ENCODE results near the gene KAZN. TPM values are rescaled to one million over a fixed set of nuclear protein-coding genes. Genes with fewer than 3 reads are reported as not detected.

The KAZN gene
- total and polyA plus RNA-seq, 11 donors = 0.65 to 6.5 (median 2.3) TPM

- 19 to 25% (median 21%) methylated on average over 15 to 16 of the region's 16 CpGs for WGBS, 4 donors
- TF ChIP-seq, protein P1, sequence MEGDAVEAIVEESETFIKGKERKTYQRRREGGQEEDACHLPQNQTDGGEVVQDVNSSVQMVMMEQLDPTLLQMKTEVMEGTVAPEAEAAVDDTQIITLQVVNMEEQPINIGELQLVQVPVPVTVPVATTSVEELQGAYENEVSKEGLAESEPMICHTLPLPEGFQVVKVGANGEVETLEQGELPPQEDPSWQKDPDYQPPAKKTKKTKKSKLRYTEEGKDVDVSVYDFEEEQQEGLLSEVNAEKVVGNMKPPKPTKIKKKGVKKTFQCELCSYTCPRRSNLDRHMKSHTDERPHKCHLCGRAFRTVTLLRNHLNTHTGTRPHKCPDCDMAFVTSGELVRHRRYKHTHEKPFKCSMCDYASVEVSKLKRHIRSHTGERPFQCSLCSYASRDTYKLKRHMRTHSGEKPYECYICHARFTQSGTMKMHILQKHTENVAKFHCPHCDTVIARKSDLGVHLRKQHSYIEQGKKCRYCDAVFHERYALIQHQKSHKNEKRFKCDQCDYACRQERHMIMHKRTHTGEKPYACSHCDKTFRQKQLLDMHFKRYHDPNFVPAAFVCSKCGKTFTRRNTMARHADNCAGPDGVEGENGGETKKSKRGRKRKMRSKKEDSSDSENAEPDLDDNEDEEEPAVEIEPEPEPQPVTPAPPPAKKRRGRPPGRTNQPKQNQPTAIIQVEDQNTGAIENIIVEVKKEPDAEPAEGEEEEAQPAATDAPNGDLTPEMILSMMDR (IDR thresholded peaks at IDR 0.05) = peak; percentile 75 to 88 (median 83)
- no peak for TF ChIP-seq POLR2A (IDR thresholded peaks at IDR 0.05)
- ATAC-seq (peak in 3 of 4 donors; percentile 52 to 70 (median 54)), DNase-seq (peak in 1 of 5 donors; percentile 42)
- no peaks in the 10 kb centered on the region for H3K36me3 ChIP-seq
- H3K27me3 ChIP-seq = peaks cover 0 to 36% (median 9%) of the 10 kb centered on the region in 9 donors
- no peak overlapping the region for H3K27ac ChIP-seq
- H3K9me3 ChIP-seq = peaks cover 0 to 14% (median 0%) of the 10 kb centered on the region in 12 donors
- intact Hi-C loops (cut with DNase I) = loop anchor here in 2 of 10 donors (5.0 kb wide), 2 partner anchors 1133 to 1138 kb away; no protein-coding TSS in a partner anchor
- H3K4me1 ChIP-seq = no peaks in the 10 kb centered on the region
- H3K4me3 ChIP-seq = no peak overlapping the region
Measured at GRCh38 chr1:15100121-15100879, 501.8 kb downstream of the KAZN start.

- peak in 1 of 5 donors; percentile 13 for DNase-seq
Measured at GRCh38 chr1:15100880-15101760, 502.6 kb downstream of the KAZN start.

DNA sequence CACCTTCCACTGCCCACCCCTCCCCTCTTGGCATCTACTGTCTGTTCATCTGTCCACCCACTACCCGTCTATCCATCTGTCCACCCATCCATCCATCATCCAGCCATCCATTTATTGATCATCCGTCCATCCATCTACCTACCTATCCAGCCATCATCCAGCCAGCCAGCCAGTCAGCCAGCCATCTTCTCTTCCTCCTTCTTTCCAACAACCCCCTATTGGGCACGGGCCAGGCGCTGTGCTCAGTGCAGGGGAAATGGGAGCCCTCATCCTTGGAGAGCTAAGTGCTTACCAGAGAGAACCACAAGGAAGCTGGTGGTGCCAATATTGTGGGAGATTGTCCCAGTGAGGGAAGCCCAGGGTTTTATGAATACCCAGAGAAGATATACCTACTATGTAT, 503.3 kb downstream of the KAZN start:
- 84 to 91% (median 87%) methylated on average over 4 of the region's 4 CpGs for WGBS, 4 donors
- H3K9me3 ChIP-seq = peaks cover 0 to 16% (median 0%) of the 10 kb centered on the region in 12 donors
- DNase-seq (peak in 1 of 5 donors; percentile 2), ATAC-seq (no peak)
- H3K4me3 ChIP-seq = no peak overlapping the region
- no peaks in the 10 kb centered on the region for H3K4me1 ChIP-seq
- H3K36me3 ChIP-seq = no peaks in the 10 kb centered on the region
- TF ChIP-seq, protein P1 (IDR thresholded peaks at IDR 0.05) = no peak
- no peak for TF ChIP-seq POLR2A (IDR thresholded peaks at IDR 0.05)
- intact Hi-C loops (cut with DNase I) = loop anchor here in 2 of 10 donors (5.0 kb wide), 2 partner anchors 1134 to 1140 kb away; no protein-coding TSS in a partner anchor
- H3K27ac ChIP-seq = no peak overlapping the region
- peaks cover 0 to 36% (median 9%) of the 10 kb centered on the region in 9 donors for H3K27me3 ChIP-seq

More at GRCh38 chr1:15100880-15101760, 502.6 kb downstream of the KAZN start:
- no peak overlapping the region for H3K4me3 ChIP-seq
- intact Hi-C loops (cut with DNase I) = loop anchor here in 2 of 10 donors (5.0 kb wide), 2 partner anchors 1134 to 1139 kb away; no protein-coding TSS in a partner anchor
- no peaks in the 10 kb centered on the region for H3K36me3 ChIP-seq
- no peak for ATAC-seq
- peaks cover 0 to 36% (median 9%) of the 10 kb centered on the region in 9 donors for H3K27me3 ChIP-seq
- TF ChIP-seq, protein P1 (IDR thresholded peaks at IDR 0.05) = no peak
- TF ChIP-seq POLR2A (IDR thresholded peaks at IDR 0.05) = no peak
- no peak overlapping the region for H3K27ac ChIP-seq
- peaks cover 0 to 16% (median 0%) of the 10 kb centered on the region in 12 donors for H3K9me3 ChIP-seq
- WGBS, 4 donors = 56 to 65% (median 61%) methylated on average over 21 of the region's 21 CpGs
- no peaks in the 10 kb centered on the region for H3K4me1 ChIP-seq
